Astrocyte of the spinal cord (primary cell): ENCODE measurements around the gene RERE.

ENCODE experiments used
- DNase-seq: peaks from one replicate; pipeline ENCODE4 v3.0.0; 2011; ENCODE audit warnings: low read depth, low spot score
- H3K4me3 ChIP-seq: 2 replicates; pipeline ENCODE4 v1.5.1; 2011; ENCODE audit warnings: low read depth, mild to moderate bottlenecking, low read length, moderate library complexity
- CTCF ChIP-seq: IDR thresholded peaks from 2 replicates; pipeline ENCODE4 v1.5.1; 2012; ENCODE audit warnings: low read depth, mild to moderate bottlenecking, low read length, inconsistent platforms
- in situ Hi-C: cut with HindIII; loops from 2 replicates; pipeline ENCODE4 v1.10.0; 2017; ENCODE audit warnings: low sequenced_read_pairs

The RERE gene

GRCh38 chr1:8363767-8364301 is 453.6 kb downstream of the RERE start:
- DNase-seq: no peak
- in situ Hi-C loops: no loop called here
- no peak overlapping the region for H3K4me3 ChIP-seq
- no peak for TF ChIP-seq CTCF

GRCh38 chr1:8363186-8363766 is 454.2 kb downstream of the RERE start:
- no peak for DNase-seq
- in situ Hi-C loops: no loop called here
- no peak overlapping the region for H3K4me3 ChIP-seq
- TF ChIP-seq CTCF: no peak

- H3K4me3 ChIP-seq: no peak overlapping the region
- no peak for TF ChIP-seq CTCF
- DNase-seq: no peak
- in situ Hi-C loops: no loop called here
These were observed 454.7 kb downstream of the RERE start for GRCh38 chr1:8362701-8363101.

GRCh38 chr1:8361198-8361849 is 456.1 kb downstream of the RERE start:
- TF ChIP-seq CTCF: no peak
- H3K4me3 ChIP-seq: no peak overlapping the region
- in situ Hi-C loops: no loop called here

GRCh38 chr1:8360493-8361197 is 456.8 kb downstream of the RERE start:
- in situ Hi-C loops: no loop called here
- no peak for DNase-seq
- no peak overlapping the region for H3K4me3 ChIP-seq
- no peak for TF ChIP-seq CTCF

More at GRCh38 chr1:8361198-8361849, 456.1 kb downstream of the RERE start:
- DNase-seq: no peak

GRCh38 chr1:8359617-8360481 is 457.6 kb downstream of the RERE start:
- H3K4me3 ChIP-seq: no peak overlapping the region

More at GRCh38 chr1:8359617-8360481, 457.6 kb downstream of the RERE start:
- DNase-seq: no peak
- in situ Hi-C loops: no loop called here
- TF ChIP-seq CTCF: no peak
